SK-N-SH (cell line): ENCODE data around the gene PIK3R5. TPM values are rescaled to one million over a fixed set of nuclear protein-coding genes. Genes with fewer than 3 reads are reported as not detected.

Experiments
- CTCF ChIA-PET: fragments of 300-600, 350-600 bp; formaldehyde crosslinking; extraction: SDS; loops from one replicate; lab custom pipeline; 2021; lab: Yijun Ruan, JAX
- POLR2A ChIA-PET: fragments of 350-600 bp; sonication (Branson Sonifier 250); formaldehyde crosslinking; extraction: SDS; loops from one replicate; lab custom pipeline; 2020; ENCODE audit warnings: antibody characterized with exemption, inconsistent platforms; lab: Yijun Ruan, JAX
- DNase-seq: peaks from one replicate; pipeline ENCODE4 v3.0.0; 2012
- H2AFZ ChIP-seq: fragments of 200-600 bp; sonication (generic); 2 replicates; pipeline ENCODE4 v1.8.1; 2016; ENCODE audit warnings: antibody characterized with exemption, mild to moderate bottlenecking, low read depth
- H3F3A ChIP-seq: fragments of 200-600 bp; sonication (generic); replicated peaks from 2 replicates; pipeline ENCODE3; 2016; ENCODE audit warnings: antibody characterized with exemption, mild to moderate bottlenecking; ENCODE audit not compliant: insufficient read depth
- H3K27ac ChIP-seq, 2 experiments: fragments of 200-500 bp in 1 of 2; fragments of 200-600 bp in 1 of 2; sonication (Bioruptor generic) in 1 of 2; sonication (generic), shearing (Covaris generic) in 1 of 2; 2 replicates each; pipeline versions ENCODE4 v1.5.1 to v1.6.1; 2014 to 2016; ENCODE audit warnings: low read depth in 2 of 2, inconsistent platforms in 1 of 2, low read length in 1 of 2, mild to moderate bottlenecking in 1 of 2, mixed read lengths in 1 of 2
- H3K27me3 ChIP-seq: fragments of 200-600 bp; sonication (generic), shearing (Covaris generic); 2 replicates; pipeline ENCODE4 v1.6.1; 2016; ENCODE audit warnings: mixed run types; ENCODE audit not compliant: insufficient read depth
- H3K36me3 ChIP-seq, 2 experiments: fragments of 200-500 bp in 1 of 2; fragments of 200-600 bp in 1 of 2; sonication (Bioruptor generic) in 1 of 2; sonication (generic) in 1 of 2; replicated peaks in 1 of 2; 2 replicates each; pipeline versions ENCODE3 to v1.5.1; 2014 to 2016; ENCODE audit warnings: low read length in 1 of 2, mild to moderate bottlenecking in 1 of 2; ENCODE audit not compliant: insufficient read depth in 2 of 2, control insufficient read depth in 1 of 2
- H3K4me1 ChIP-seq, 2 experiments: fragments of 200-500 bp in 1 of 2; fragments of 200-600 bp in 1 of 2; sonication (Bioruptor generic) in 1 of 2; sonication (generic), shearing (Covaris generic) in 1 of 2; 2 replicates each; pipeline versions ENCODE4 v1.5.1 to v1.6.1; 2014 to 2016; ENCODE audit warnings: low read depth in 1 of 2, low read length in 1 of 2, mixed run types in 1 of 2; ENCODE audit not compliant: insufficient read depth in 2 of 2, control insufficient read depth in 1 of 2
- H3K4me2 ChIP-seq: fragments of 200-600 bp; sonication (generic), shearing (Covaris generic); 2 replicates; pipeline ENCODE4 v1.6.1; 2017; ENCODE audit warnings: mixed run types
- H3K4me3 ChIP-seq, 2 experiments: fragments of 200-500 bp in 1 of 2; fragments of 200-600 bp in 1 of 2; sonication (Bioruptor generic) in 1 of 2; sonication (generic), shearing (Covaris generic) in 1 of 2; 2 replicates each; pipeline versions ENCODE4 v1.5.1 to v1.8.1; 2014 to 2016; ENCODE audit warnings: low read depth in 2 of 2, inconsistent platforms in 1 of 2, low read length in 1 of 2, mild to moderate bottlenecking in 1 of 2, mixed read lengths in 1 of 2, moderate library complexity in 1 of 2
- H3K79me2 ChIP-seq: fragments of 200-600 bp; sonication (generic); 2 replicates; pipeline ENCODE4 v1.8.1; 2017; ENCODE audit warnings: mild to moderate bottlenecking; ENCODE audit not compliant: insufficient read depth
- H3K9ac ChIP-seq: fragments of 200-600 bp; sonication (generic); 2 replicates; pipeline ENCODE4 v1.6.1; 2017; ENCODE audit warnings: mixed run types
- H3K9me2 ChIP-seq: fragments of 200-600 bp; sonication (generic); 2 replicates; pipeline ENCODE4 v1.6.1; 2017; ENCODE audit warnings: mixed run types
- H3K9me3 ChIP-seq: fragments of 200-600 bp; sonication (generic); 2 replicates; pipeline ENCODE4 v1.6.1; 2017; ENCODE audit warnings: mixed run types, mild to moderate bottlenecking, moderate library complexity
- H4K20me1 ChIP-seq: fragments of 200-600 bp; sonication (generic); 2 replicates; pipeline ENCODE4 v1.6.1; 2017; ENCODE audit warnings: mild to moderate bottlenecking, mixed run types; ENCODE audit not compliant: insufficient read depth
- EZH2phosphoT487 ChIP-seq: fragments of 200-600 bp; sonication (generic); IDR thresholded peaks from 2 replicates; pipeline ENCODE4 v1.6.1; 2017; ENCODE audit warnings: low read depth, mixed run types, mild to moderate bottlenecking, antibody characterized with exemption, moderate library complexity, borderline replicate concordance
- FOXJ3 ChIP-seq: sonication (generic); formaldehyde crosslinking; IDR thresholded peaks from 2 replicates; pipeline ENCODE4 v1.5.1; 2020; ENCODE audit warnings: mild to moderate bottlenecking, missing genetic modification reagents
- FOXM1 ChIP-seq: IDR thresholded peaks from 2 replicates; pipeline ENCODE4 v1.4.0; 2012; ENCODE audit warnings: low read depth, mild to moderate bottlenecking
- GATA2 ChIP-seq: sonication (generic); formaldehyde crosslinking; IDR thresholded peaks from 2 replicates; pipeline ENCODE4 v1.5.0; 2020; ENCODE audit warnings: mild to moderate bottlenecking, missing genetic modification reagents
- JUND ChIP-seq: IDR thresholded peaks from 2 replicates; pipeline ENCODE4 v1.4.0; 2012
- MEF2A ChIP-seq: IDR thresholded peaks from 2 replicates; pipeline ENCODE4 v1.4.0; 2012; ENCODE audit warnings: low read depth, borderline replicate concordance
- MXI1 ChIP-seq: IDR thresholded peaks from 2 replicates; pipeline ENCODE4 v1.6.1; 2012; ENCODE audit warnings: mild to moderate bottlenecking, low read depth, low read length, improper control_type of control experiment
- NFIC ChIP-seq: IDR thresholded peaks from 2 replicates; pipeline ENCODE4 v1.4.0; 2012; ENCODE audit warnings: borderline replicate concordance
- POLR2AphosphoS5 ChIP-seq: IDR thresholded peaks from 2 replicates; pipeline ENCODE4 v1.6.1; 2012; ENCODE audit warnings: low read depth, low read length
- RAD21 ChIP-seq: IDR thresholded peaks from 2 replicates; pipeline ENCODE4 v1.6.1; 2012; ENCODE audit warnings: mild to moderate bottlenecking, low read length
- RCOR1 ChIP-seq: fragments of 150-350 bp; IDR thresholded peaks from 2 replicates; pipeline ENCODE4 v1.6.1; 2017; ENCODE audit warnings: antibody characterized with exemption, low read length
- RFX5 ChIP-seq: IDR thresholded peaks from 2 replicates; pipeline ENCODE4 v1.6.1; 2012; ENCODE audit warnings: mild to moderate bottlenecking, improper control_type of control experiment, low read length
- SIN3A ChIP-seq: IDR thresholded peaks from 2 replicates; pipeline ENCODE4 v1.6.1; 2012; ENCODE audit warnings: low read depth, mild to moderate bottlenecking, low read length, moderate library complexity, borderline replicate concordance
- TEAD4 ChIP-seq: IDR thresholded peaks from 2 replicates; pipeline ENCODE4 v1.4.0; 2012; ENCODE audit warnings: mild to moderate bottlenecking, borderline replicate concordance; ENCODE audit not compliant: insufficient read depth
- YY1 ChIP-seq: IDR thresholded peaks from 2 replicates; pipeline ENCODE4 v1.4.0; 2012; ENCODE audit warnings: low read depth, mild to moderate bottlenecking
- polyA plus RNA-seq, 3 experiments: library from polyadenylated mRNA; depleted of rRNA; stranded (reverse); fragments of >200 nt; gene quantifications; 2 replicates each; pipeline ENCODE4 v1.2.3, GENCODE V29; 2012
- TF ChIP-seq, protein P1 (sequence below): IDR thresholded peaks from 2 replicates; pipeline ENCODE4 v1.4.0; 2012; ENCODE audit warnings: low read depth, borderline replicate concordance
- TF ChIP-seq, protein P2 (sequence below): fragments of 200-600 bp; sonication (generic); IDR thresholded peaks from 2 replicates; pipeline ENCODE4 v1.6.1; 2017; ENCODE audit warnings: antibody characterized with exemption, mild to moderate bottlenecking, moderate library complexity
- TF ChIP-seq, protein P3 (sequence below): IDR thresholded peaks from 2 replicates; pipeline ENCODE4; 2012
- TF ChIP-seq, protein P4 (sequence below): IDR thresholded peaks from 2 replicates; pipeline ENCODE4 v1.4.0; 2012; ENCODE audit warnings: low read depth
- TF ChIP-seq, protein P5 (sequence below): fragments of 150-350 bp; IDR thresholded peaks from 2 replicates; pipeline ENCODE4 v1.6.1; 2017; ENCODE audit warnings: antibody characterized with exemption, low read length, low read depth, borderline replicate concordance

The PIK3R5 gene
- polyA plus RNA-seq, 1 of the 3 experiments (the other 2 are of a cell fraction), result not detected

DNA sequence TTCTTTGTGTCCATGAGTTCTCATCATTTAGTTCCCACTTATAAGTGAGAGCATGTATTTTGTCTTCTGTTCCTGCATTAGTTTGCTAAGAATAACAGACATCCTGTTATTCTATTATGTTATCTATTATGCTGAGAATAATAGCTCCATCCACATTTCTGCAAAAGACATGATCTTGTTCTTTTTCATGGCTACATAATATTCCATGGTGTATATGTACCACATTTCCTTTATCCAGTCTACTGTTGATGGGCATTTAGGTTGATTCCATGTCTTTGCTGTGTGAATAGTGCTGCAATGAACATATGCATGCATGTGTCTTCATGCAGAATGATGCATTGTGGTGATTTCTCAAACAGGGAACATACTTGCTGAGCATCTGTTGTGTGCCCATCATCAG is 21.4 kb downstream of the PIK3R5 start:
- H2AFZ ChIP-seq, result no peak overlapping the region
- no peaks in the 10 kb centered on the region for H3K9me3 ChIP-seq
- POLR2A ChIA-PET, result no interaction called here
- H3K4me1 ChIP-seq, result no peaks in the 10 kb centered on the region
- H3K9me2 ChIP-seq, result no peaks in the 10 kb centered on the region
- H3K27ac ChIP-seq, result no peak overlapping the region
- no peak overlapping the region for H3K9ac ChIP-seq
- CTCF ChIA-PET, result interaction anchor here (0.9 to 1.5 kb wide), 2 partner anchors 13 to 48 kb away, joined by 3 read pairs; no protein-coding TSS in a partner anchor
- no peak overlapping the region for H3K4me3 ChIP-seq
- H3F3A ChIP-seq, result no peaks in the 10 kb centered on the region
- no peaks in the 10 kb centered on the region for H3K36me3 ChIP-seq
- H3K27me3 ChIP-seq, result peaks cover 48% of the 10 kb centered on the region; the same call in 1 of the 2 replicates
- H3K79me2 ChIP-seq, result no peaks in the 10 kb centered on the region
- no peaks in the 10 kb centered on the region for H4K20me1 ChIP-seq
- H3K4me2 ChIP-seq, result no peak overlapping the region
- no peak for DNase-seq
- TF ChIP-seq SIN3A (no peak), MXI1 (no peak), RCOR1 (no peak), GATA2 (CRISPR knock-in tag) (no peak), POLR2AphosphoS5 (no peak), RAD21 (no peak), JUND (no peak), YY1 (no peak), FOXJ3 (CRISPR knock-in tag) (no peak), TEAD4 (no peak), RFX5 (no peak), NFIC (no peak), EZH2phosphoT487 (no peak), MEF2A (no peak), FOXM1 (no peak)
- TF ChIP-seq, protein P1, sequence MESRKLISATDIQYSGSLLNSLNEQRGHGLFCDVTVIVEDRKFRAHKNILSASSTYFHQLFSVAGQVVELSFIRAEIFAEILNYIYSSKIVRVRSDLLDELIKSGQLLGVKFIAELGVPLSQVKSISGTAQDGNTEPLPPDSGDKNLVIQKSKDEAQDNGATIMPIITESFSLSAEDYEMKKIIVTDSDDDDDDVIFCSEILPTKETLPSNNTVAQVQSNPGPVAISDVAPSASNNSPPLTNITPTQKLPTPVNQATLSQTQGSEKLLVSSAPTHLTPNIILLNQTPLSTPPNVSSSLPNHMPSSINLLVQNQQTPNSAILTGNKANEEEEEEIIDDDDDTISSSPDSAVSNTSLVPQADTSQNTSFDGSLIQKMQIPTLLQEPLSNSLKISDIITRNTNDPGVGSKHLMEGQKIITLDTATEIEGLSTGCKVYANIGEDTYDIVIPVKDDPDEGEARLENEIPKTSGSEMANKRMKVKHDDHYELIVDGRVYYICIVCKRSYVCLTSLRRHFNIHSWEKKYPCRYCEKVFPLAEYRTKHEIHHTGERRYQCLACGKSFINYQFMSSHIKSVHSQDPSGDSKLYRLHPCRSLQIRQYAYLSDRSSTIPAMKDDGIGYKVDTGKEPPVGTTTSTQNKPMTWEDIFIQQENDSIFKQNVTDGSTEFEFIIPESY, result no peak
- TF ChIP-seq, protein P2, sequence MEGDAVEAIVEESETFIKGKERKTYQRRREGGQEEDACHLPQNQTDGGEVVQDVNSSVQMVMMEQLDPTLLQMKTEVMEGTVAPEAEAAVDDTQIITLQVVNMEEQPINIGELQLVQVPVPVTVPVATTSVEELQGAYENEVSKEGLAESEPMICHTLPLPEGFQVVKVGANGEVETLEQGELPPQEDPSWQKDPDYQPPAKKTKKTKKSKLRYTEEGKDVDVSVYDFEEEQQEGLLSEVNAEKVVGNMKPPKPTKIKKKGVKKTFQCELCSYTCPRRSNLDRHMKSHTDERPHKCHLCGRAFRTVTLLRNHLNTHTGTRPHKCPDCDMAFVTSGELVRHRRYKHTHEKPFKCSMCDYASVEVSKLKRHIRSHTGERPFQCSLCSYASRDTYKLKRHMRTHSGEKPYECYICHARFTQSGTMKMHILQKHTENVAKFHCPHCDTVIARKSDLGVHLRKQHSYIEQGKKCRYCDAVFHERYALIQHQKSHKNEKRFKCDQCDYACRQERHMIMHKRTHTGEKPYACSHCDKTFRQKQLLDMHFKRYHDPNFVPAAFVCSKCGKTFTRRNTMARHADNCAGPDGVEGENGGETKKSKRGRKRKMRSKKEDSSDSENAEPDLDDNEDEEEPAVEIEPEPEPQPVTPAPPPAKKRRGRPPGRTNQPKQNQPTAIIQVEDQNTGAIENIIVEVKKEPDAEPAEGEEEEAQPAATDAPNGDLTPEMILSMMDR, result no peak
- TF ChIP-seq, protein P3, sequence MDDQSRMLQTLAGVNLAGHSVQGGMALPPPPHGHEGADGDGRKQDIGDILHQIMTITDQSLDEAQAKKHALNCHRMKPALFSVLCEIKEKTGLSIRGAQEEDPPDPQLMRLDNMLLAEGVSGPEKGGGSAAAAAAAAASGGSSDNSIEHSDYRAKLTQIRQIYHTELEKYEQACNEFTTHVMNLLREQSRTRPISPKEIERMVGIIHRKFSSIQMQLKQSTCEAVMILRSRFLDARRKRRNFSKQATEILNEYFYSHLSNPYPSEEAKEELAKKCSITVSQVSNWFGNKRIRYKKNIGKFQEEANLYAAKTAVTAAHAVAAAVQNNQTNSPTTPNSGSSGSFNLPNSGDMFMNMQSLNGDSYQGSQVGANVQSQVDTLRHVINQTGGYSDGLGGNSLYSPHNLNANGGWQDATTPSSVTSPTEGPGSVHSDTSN, result no peak
- TF ChIP-seq, protein P4, sequence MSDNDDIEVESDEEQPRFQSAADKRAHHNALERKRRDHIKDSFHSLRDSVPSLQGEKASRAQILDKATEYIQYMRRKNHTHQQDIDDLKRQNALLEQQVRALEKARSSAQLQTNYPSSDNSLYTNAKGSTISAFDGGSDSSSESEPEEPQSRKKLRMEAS, result no peak
- TF ChIP-seq, protein P5, sequence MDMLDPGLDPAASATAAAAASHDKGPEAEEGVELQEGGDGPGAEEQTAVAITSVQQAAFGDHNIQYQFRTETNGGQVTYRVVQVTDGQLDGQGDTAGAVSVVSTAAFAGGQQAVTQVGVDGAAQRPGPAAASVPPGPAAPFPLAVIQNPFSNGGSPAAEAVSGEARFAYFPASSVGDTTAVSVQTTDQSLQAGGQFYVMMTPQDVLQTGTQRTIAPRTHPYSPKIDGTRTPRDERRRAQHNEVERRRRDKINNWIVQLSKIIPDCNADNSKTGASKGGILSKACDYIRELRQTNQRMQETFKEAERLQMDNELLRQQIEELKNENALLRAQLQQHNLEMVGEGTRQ, result no peak
